ENCODE measurements around the gene LRTM2.

The LRTM2 gene

GRCh38 chr12:1878695-1879094, 58.3 kb downstream of the LRTM2 start:
- DNase-seq (ENCODE audit: extremely low read depth, low read depth), result no peak
- TF ChIP-seq CTCF (IDR thresholded peaks at IDR 0.05; ENCODE audit: low read depth, low read length, missing control alignments), result no peak
- no peak overlapping the region for H3K4me3 ChIP-seq (replicated peaks; ENCODE audit: low read depth, low read length)

GRCh38 chr12:1879633-1880032, 59.3 kb downstream of the LRTM2 start:
- TF ChIP-seq CTCF (IDR thresholded peaks at IDR 0.05; ENCODE audit: low read depth, low read length, missing control alignments), result no peak
- no peak for DNase-seq (ENCODE audit: extremely low read depth, low read depth)
- no peak overlapping the region for H3K4me3 ChIP-seq (replicated peaks; ENCODE audit: low read depth, low read length)

GRCh38 chr12:1880153-1880845, 59.9 kb downstream of the LRTM2 start:
- no peak for DNase-seq (ENCODE audit: extremely low read depth, low read depth)
- no peak overlapping the region for H3K4me3 ChIP-seq (replicated peaks; ENCODE audit: low read depth, low read length)
- TF ChIP-seq CTCF (IDR thresholded peaks at IDR 0.05; ENCODE audit: low read depth, low read length, missing control alignments), result no peak

DNA sequence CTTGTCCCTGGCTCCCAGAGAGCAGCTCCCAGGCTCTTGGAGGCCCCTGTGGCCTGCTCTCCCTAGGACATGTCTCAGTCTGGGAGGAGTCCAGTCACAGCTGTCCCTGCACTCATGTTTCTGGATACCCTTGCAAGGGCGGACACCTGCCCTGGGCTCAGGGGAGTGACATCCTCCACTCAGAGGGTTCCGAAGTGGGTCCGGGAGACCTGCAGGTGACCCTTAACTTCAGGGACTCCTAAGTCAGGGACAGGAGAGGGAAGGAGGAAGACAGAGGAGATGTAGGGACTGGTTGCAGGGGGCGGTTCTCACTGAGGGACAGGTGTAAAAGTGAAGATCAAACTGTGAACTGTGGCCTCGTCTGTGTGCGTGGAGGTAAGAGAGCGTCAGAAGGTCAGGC, 60.5 kb downstream of the LRTM2 start:
- DNase-seq (ENCODE audit: extremely low read depth, low read depth), result no peak
- no peak for TF ChIP-seq CTCF (IDR thresholded peaks at IDR 0.05; ENCODE audit: low read depth, low read length, missing control alignments)
- H3K4me3 ChIP-seq (replicated peaks; ENCODE audit: low read depth, low read length), result no peak overlapping the region

DNA sequence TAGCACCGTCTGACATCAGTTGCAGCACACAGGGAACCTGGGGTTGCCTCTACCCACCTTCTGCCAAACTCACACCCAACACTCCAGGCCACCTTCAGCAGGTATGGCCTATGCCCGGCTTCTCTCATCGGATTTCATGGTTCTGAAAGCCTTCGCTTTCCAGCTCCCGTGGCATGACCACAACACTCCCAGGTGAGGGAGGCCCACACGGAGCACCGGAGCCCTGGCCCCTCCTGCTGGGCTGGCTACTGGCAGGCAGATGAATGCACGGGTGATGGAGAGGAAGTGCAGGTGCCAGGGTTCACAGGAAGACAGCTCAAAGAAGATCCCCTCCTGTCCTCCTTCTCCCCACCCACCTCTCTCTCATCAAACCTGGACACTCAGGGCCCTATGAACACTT, 60.9 kb downstream of the LRTM2 start:
- no peak for DNase-seq (ENCODE audit: extremely low read depth, low read depth)
- H3K4me3 ChIP-seq (replicated peaks; ENCODE audit: low read depth, low read length), result no peak overlapping the region
- no peak for TF ChIP-seq CTCF (IDR thresholded peaks at IDR 0.05; ENCODE audit: low read depth, low read length, missing control alignments)

GRCh38 chr12:1881936-1882335, 61.6 kb downstream of the LRTM2 start:
- TF ChIP-seq CTCF (IDR thresholded peaks at IDR 0.05; ENCODE audit: low read depth, low read length, missing control alignments), result no peak
- H3K4me3 ChIP-seq (replicated peaks; ENCODE audit: low read depth, low read length), result no peak overlapping the region
- DNase-seq (ENCODE audit: extremely low read depth, low read depth), result no peak

DNA sequence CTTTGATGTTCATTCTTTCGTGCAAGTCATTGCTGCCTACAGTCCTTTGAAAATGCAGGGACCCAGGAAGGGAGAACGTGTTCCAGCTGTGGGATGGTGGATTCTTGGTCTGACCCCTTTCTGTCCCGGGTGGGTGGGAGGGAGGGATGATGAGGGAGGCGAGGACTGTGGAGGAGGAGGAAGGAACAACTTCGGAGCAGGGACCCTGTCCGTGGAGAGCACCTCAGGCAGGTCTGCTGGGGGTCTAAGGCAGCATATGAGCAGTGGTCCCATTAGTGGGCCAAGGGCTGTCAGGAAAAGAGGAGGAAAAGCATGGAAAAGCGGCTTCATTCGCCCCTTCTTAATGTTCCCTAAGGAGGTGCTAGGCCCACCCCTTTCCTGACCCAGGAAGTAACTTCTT, 62.0 kb downstream of the LRTM2 start:
- TF ChIP-seq CTCF (IDR thresholded peaks at IDR 0.05; ENCODE audit: low read depth, low read length, missing control alignments), result no peak
- H3K4me3 ChIP-seq (replicated peaks; ENCODE audit: low read depth, low read length), result no peak overlapping the region
- DNase-seq (ENCODE audit: extremely low read depth, low read depth), result no peak
